Kidney epithelial cell (primary cell): Measurements from ENCODE around the gene GNL2. TPM values are rescaled to one million over a fixed set of nuclear protein-coding genes. Genes with fewer than 3 reads are reported as not detected.
"Not testable (repeated sequence)": the region's sequence is repeated elsewhere in the genome, so short reads cannot be mapped to it uniquely, and the experiment has no call there.

Experiments used
- DNase-seq: peaks from one replicate; pipeline ENCODE4 v3.0.0-alpha.2; 2010; ENCODE audit warnings: low read depth
- H3K27me3 ChIP-seq: 2 replicates; pipeline ENCODE4 v1.6.0; 2011; ENCODE audit warnings: low read length; ENCODE audit not compliant: control insufficient read depth, insufficient read depth
- H3K36me3 ChIP-seq: 2 replicates; pipeline ENCODE4 v1.5.1; 2011; ENCODE audit warnings: low read length; ENCODE audit not compliant: control insufficient read depth, insufficient read depth
- H3K4me3 ChIP-seq: 2 replicates; pipeline ENCODE4 v1.5.1; 2011; ENCODE audit warnings: low read depth, mild to moderate bottlenecking, control low read depth, low read length
- total RNA-seq: library from RNA; depleted of rRNA; stranded (reverse); fragments of >200 nt; gene quantifications from 2 replicates; pipeline ENCODE4 v1.2.3, GENCODE V29; 2015
- TF ChIP-seq, protein P1 (sequence below): IDR thresholded peaks from 2 replicates; pipeline ENCODE4 v1.5.1; 2011; ENCODE audit warnings: mild to moderate bottlenecking, moderate library complexity, low read length, control low read depth, inconsistent platforms; ENCODE audit not compliant: insufficient read depth, poor library complexity, severe bottlenecking

GNL2 gene
- total RNA-seq, 1 donor from 2014 or later = 52.6 TPM

DNA sequence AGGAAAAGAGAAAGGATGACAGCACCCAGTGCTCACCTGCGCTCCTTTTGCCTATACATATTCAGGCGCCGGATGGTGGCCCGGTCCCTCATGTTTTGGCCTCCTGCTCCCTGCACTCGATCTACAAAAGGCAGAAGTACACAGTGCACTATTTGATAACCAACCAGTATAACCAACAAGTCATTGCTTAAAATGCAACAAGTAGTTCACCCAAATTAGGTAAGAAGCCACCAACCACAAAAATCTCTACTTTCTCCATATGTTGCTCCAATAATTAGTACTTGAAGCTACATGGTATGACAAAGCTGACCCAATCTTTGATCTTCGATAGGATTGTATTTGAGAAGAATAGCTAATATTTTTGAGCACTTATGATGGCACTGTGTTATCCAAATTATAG is 2.0 kb downstream of the GNL2 start:
- TF ChIP-seq, protein P1, sequence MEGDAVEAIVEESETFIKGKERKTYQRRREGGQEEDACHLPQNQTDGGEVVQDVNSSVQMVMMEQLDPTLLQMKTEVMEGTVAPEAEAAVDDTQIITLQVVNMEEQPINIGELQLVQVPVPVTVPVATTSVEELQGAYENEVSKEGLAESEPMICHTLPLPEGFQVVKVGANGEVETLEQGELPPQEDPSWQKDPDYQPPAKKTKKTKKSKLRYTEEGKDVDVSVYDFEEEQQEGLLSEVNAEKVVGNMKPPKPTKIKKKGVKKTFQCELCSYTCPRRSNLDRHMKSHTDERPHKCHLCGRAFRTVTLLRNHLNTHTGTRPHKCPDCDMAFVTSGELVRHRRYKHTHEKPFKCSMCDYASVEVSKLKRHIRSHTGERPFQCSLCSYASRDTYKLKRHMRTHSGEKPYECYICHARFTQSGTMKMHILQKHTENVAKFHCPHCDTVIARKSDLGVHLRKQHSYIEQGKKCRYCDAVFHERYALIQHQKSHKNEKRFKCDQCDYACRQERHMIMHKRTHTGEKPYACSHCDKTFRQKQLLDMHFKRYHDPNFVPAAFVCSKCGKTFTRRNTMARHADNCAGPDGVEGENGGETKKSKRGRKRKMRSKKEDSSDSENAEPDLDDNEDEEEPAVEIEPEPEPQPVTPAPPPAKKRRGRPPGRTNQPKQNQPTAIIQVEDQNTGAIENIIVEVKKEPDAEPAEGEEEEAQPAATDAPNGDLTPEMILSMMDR = no peak
- Histone ChIP-seq H3K36me3 (peaks cover 2% of the 10 kb centered on the region), H3K4me3 (no peak overlapping the region), H3K27me3 (no peaks in the 10 kb centered on the region)
- no peak for DNase-seq

DNA sequence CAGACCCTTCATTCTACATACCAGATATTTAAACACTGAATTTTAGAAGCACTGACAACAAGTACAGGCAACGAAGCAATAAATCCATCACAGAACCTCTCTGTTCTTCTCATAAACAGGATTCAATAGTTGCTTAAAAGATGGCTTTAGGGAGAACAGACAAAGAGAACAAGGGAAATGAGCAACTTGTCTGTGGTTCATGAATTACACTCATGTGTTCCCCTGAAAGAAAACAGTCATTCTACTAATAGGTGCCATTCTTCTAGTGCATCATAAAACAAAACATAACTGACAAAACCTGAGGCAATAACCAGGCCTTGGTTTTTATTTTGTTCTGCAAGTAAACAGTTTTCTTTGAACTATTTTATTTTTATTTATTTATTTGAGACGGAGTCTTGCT is 6.8 kb downstream of the GNL2 start:
- Histone ChIP-seq H3K27me3 (no peaks in the 10 kb centered on the region), H3K4me3 (no peak overlapping the region), H3K36me3 (peaks cover 2% of the 10 kb centered on the region)
- no peak for DNase-seq
- TF ChIP-seq, protein P1 = no peak

- not testable (repeated sequence) for H3K36me3 ChIP-seq, H3K4me3 ChIP-seq, H3K27me3 ChIP-seq, DNase-seq
These were observed 11.2 kb downstream of the GNL2 start for GRCh38 chr1:37584544-37584943.

- Histone ChIP-seq H3K4me3 (no peak overlapping the region), H3K27me3 (no peaks in the 10 kb centered on the region), H3K36me3 (no peaks in the 10 kb centered on the region)
- DNase-seq = no peak
- TF ChIP-seq, protein P1 = no peak
These were observed 20.0 kb downstream of the GNL2 start for GRCh38 chr1:37575692-37576091.

- no peaks in the 10 kb centered on the region for H3K27me3 ChIP-seq
- H3K36me3 ChIP-seq = no peaks in the 10 kb centered on the region
- no peak for DNase-seq
- TF ChIP-seq, protein P1 = no peak
- H3K4me3 ChIP-seq = no peak overlapping the region
These were observed 20.8 kb downstream of the GNL2 start for GRCh38 chr1:37574834-37575480.

DNA sequence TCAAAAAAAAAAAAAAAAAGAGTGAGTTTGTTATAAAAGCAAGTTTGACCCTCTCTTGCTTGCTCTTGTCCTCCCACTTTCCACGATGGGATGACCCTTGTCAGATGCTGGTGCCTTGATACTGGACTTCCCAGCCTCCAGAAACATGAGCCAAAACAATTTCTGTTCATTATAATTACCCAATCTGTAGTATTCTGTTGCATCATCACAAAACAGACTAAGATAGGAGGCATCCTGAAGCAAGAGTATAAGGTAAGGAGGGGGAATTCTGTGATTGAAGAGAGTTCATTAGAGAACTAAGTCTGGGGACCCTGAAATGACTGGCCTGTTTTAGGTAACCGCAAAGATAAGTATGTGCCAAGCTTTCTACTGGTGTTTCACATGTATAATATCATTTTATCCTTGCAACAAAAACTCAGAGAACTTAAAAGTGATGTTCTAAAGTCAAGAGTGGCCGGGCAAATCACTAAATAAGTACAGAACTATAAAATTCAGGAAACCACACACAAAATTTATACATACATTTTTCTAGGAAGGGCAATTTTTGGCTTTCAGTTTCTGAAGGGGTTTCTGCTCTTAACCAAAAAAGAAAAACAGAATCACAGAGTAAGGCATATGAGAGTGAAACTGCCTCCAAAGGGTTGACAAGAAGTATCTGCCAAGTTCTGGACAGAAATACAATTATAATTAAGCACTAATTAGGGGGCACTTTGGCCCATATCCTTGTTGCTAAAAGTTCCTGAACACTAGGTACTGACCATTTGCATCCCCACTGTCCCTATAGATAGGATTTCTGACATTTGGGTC is 25.0 kb downstream of the GNL2 start:
- no peak for DNase-seq
- TF ChIP-seq, protein P1 = no peak
- Histone ChIP-seq H3K4me3 (no peak overlapping the region), H3K27me3 (no peaks in the 10 kb centered on the region), H3K36me3 (no peaks in the 10 kb centered on the region)
